Stromal cell of bone marrow (primary cell): ENCODE measurements around the gene SLC6A9.

ENCODE experiments used
- DNase-seq: peaks from one replicate; pipeline ENCODE4 v3.0.0-alpha.2; 2012; ENCODE audit warnings: low read depth

SLC6A9 gene

DNA sequence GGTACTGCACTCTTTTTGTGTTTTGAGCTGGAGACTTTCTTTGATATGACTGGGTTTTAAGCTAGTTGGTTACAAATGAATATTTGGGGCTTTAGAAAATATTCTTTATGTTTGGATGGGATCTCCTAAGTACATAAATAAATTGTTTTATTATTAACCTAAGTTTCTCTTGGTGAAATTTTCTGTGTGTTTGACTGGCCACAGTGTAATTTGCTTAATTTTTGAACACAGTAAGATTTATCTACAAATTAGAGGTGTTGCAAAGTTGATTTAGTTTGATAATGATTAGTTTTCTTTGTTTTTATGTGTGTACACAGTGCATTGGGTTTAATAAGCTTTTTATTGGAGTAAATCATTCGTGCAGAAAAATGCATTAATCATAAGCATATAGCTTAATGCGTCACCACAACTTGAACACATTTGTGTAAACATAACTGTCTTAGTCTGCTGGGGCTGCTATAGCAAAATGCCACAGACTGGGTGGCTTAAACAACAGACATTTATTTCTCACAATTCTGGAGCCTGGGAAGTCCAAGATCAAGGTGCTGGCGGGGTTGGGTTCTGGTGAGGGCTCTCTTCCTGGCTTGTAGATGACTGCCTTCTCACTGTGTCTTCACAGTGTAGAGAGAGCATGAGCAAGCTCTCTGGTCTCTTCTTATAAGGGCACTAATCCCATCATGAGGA, 17.4 kb upstream of the SLC6A9 start:
- DNase-seq: no peak

DNA sequence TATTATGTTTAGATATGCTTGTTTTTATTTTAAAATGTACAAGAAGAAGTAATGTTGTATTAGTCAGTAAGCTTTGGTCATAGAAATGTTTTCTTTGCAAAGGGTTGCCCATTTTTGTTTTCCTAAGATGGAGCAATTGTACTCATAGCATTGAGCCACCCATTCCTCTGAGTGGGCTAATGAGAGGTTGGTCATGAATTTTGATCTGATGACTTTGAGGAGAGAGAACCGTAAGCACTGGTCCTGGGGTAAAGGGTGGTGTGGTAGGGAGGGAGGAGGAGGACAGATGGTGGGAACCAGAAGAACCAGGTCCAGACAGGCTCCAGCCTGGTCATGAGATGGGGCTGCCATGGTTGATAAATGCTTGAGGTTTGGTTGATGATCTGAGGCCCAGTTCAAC, 15.9 kb upstream of the SLC6A9 start:
- DNase-seq: no peak

DNA sequence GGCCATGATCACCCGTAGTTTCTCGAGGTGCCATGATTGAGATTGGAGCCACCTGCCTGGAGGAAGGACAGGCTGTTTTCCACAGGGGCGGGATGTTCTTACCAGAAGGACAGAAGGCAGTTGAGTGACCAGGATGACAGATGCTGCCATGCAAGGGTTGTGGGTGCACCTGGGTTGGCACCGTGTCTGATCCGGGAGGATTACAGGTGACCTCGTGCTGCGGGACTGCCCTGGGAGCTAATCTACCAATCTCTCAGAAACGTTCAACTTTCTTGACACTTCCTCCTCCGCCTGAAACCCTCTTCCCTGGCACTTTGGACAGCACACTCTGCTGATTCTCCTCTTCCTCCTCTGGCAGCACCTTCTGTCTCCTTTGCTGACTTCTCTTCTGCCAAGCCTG, 13.8 kb upstream of the SLC6A9 start:
- DNase-seq: no peak

DNA sequence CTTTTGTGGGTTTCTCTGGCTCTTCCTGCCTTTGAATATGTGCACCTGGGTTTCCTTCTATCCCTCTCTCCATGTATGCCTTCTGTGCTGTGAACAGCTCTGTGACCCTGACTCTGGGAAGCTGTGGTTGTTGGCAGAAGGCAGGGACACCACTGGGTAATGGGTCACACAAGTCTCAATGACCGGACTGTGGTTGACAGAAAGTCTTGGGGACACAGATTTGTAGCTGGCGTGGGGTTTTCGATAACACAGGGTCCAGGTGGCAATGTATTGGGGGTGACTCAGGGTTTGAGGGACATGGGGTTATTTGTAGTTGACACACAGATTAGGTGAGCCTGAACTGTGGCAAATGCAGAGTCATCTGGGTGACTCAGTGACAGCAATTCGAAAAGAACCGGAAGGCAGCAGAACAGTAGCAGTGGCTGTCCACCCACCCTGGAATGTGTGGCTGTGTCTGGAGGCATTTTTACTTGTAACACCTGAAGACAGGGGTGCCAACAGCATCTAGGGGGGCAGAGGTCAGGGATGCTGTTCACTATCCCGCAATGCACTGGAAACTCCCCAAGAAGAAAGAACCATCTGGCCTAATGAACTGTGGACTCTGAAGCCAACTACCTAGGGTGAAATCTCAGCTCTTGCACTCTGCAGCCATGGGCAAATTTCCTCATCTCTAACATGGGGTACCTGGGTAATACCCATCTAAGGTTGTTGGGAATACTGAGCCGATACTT, 13.0 kb upstream of the SLC6A9 start:
- no peak for DNase-seq

DNA sequence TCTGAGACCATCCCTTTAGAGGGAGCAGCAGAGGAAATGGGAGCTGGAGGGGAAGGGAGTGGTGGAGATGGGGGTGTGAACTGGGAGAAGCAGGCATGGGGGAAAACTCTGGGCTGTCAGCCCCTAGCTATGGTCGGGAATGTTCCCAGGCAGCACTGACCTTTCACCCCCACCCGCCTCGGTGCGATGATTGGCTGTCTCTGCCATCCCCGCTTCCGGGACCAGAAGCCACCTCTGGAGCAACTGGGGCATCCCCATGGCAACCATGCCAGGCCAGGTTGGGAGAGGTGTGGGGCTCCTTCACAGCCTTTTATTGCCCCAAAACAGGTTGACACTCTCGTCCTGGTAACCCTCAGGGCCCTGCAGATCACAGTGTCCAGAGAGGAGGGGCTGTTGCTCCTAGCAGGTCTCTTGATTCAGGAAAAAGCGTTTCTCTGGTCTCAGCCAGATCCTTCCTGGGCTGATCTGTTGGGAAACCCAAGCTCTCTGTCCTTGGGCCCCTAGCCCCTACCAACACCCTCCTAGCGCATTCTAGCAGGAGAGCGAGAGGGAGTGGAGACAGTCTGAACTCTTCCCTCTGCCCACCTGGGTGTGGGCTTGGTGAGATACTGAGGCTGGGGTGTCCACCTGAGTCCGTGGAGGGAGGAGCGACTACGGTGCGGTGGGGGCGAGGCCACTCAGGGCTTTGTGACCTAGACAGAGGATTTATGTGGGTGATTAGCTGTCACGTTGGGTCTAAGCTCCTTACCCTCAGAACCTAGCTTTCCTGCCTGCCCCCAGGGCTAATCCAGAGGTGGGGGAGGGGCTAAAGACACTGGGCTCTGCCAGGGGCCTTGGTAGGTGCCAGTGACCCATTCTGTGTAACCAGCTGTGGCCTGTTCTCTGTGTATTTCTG, 12.2 kb upstream of the SLC6A9 start:
- DNase-seq: no peak

DNA sequence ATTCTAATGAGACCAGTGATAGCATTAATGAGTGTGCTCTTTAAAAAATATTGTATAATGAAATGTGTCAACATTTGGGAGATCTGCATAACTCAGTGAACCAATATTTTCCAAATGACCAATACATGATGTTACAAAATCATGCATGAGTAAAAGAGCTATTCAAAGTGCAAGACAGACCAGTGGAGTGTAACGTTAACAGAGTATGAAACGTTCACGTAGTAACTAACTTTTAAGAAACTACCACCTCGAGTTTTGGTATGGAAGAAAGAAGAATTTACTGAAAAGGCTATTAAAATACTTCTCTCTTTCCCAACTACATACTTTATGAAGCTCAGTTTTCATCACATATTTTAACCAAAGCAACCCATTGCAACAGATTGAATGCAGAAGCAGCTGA, 9.6 kb upstream of the SLC6A9 start:
- DNase-seq: no peak

DNA sequence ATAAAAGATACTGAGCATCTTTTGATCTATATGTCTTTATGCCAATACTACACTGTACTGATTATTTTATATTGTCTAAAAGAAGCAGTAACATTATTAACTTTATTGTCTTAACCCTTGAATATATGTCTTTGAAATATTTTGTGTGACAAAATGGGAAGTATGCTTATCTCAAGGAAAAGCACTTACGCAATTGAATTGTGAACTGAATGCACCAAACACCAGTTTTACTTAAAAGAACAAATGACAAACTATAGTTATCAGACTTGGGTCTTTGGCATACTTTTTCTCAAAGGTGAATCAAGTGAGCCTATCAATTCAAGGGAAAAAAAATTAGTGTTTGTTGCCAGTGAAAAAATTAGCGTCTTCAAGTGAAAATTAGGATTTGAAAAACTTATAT, 9.2 kb upstream of the SLC6A9 start:
- DNase-seq: no peak

DNA sequence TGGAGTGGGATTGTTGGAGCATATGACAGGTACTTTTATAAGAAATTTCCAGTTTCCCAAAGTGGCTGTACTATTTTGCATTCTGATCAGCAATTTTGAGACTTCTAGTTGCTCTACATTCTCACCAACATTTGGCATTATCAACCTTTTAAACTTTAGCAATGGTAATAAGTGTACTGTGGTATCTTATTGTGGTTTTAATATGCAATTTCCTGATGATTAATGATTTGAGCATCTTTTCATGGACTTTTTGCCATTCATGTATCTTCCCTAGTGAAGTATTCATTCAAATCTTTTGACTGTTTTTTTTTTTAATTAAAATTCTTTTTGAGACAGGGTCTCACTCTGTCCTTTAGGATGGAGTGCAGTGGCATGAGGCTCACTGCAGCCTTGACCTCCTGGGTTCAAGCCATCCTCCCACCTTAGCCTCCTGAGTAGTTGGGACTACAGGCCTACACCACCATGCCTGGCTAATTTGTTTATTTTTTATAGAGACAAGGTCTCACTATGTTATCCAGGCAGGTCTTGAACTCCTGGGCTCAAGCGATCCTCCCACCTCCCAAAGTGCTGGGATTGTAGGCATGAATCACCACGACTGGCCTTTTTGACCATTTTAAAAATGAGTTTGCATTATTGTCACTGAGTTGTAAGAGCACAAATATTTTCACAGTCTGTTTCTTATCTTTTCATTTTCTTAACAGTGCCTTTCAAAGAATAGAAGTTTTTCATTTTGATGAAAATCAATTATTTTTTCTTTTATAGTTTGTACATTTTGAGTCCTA, 7.8 kb upstream of the SLC6A9 start:
- DNase-seq: no peak

DNA sequence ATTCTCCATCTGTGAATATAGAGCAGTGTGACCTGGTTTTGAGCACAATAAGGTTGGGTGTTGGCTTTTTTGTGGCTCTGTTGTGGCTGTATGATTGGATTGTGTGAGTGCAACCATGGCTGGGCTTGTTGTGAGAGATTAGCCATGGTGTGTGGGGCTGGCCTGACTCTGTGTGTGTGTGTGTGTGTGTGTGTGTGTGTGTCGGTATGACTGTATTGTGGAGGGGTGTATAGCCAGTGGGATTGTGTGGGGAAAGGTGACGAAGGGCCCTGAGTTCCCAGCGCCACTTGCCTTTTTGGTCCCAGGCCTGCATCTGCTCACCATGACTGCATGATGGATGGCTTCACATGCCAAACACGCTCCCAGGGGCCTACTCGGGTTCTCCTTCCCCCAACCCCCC, 5.9 kb upstream of the SLC6A9 start:
- DNase-seq: no peak

DNA sequence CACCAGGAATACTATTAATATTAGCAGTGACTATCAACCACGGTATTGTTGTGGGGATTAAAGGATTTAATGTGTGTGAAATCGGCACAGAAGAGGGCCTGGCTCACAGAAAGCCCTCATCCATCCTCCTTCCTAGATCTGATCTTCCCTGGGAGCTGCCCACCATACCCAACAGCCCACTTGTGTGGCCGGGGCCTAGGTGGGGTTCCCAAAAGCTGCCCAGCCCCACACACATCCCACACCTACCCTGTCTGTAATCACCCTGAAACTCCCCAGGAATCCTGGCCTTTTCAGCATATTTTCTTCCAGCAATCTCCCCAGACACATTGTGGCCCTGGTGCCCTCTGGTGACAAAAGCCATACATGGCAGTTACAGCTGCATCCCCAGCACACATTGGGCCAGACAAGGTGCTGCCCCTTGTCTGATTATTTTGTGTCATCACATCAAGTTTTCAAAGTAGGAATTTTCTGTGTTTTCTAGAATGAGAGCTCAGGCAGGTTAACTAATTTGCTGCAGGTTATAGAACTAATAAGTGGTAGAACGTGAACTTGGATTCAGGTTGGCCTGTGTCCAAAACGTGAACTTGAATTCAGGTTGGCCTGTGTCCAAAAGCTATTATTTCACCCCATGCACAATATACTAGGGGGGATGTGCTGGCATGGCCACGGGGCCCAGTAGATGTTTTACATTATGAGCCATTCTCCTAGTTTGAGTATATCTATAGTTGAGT, 5.3 kb upstream of the SLC6A9 start:
- no peak for DNase-seq

DNA sequence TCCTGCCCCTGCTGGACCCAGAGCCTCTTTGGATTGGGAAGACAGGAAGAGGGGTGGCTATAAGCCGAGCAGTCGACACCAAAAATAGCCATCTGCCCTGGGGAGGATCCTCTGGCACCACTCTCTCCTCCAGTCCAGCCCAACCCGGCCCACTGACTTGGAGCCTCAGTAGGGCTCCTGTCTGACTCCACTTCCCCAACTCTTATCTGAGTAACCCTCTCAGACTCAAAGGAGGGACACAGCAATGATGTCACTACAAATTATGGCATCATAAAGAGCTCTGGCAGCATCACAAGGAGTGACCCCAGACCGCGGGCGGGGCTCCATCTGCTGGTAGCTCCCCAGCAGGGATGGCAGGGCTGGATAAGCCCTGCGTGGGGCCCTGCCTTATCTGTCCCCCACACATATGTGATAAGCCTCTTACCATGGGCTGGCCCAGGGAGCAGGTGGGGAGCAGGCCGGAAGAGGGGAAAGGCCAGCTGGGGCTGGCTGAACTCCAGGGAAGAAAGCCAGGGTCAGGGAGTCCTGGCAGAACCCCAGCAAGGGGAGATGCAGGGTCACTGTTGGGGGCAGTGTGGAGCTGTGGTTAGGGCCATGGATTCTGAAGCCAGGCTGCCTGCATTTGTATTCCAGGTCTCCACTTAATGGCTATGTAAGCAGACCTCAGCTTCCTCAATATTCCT, 4.6 kb upstream of the SLC6A9 start:
- DNase-seq: no peak

DNA sequence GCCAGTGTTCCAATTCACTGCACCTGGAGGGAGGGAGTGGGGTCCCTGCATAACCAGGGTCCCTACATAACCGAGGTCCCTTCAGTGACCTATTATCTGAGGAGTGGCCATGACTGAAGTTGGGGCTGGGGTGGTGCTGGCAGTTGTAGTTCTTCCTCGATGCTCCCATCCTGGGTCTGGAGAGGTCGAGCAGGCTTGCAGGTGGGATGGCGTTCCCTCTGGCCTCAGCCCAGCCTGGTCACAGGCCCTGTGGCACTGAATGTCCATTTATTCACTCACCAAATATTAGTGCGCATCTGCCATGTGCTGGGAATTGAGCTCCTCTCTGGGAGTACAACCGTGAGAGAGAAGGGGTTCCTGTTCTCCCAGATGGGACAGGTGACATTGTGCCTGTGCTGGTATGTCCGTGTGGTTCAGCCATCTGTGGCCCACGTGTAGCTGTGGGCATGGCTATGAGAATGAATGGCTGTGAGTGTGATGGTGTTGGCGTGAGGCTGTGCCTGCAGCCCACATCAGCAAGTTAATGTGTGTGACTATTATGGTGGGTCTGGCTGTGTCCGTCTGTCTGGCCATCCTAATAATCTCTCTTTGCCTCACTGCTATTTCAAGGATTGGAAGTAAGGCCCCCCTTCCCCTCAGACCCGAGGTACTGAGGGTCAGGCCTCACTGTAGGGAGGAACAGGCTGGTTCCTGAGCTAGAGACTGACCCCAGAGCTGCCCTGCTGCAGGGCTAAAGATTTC, 3.9 kb upstream of the SLC6A9 start:
- no peak for DNase-seq

DNA sequence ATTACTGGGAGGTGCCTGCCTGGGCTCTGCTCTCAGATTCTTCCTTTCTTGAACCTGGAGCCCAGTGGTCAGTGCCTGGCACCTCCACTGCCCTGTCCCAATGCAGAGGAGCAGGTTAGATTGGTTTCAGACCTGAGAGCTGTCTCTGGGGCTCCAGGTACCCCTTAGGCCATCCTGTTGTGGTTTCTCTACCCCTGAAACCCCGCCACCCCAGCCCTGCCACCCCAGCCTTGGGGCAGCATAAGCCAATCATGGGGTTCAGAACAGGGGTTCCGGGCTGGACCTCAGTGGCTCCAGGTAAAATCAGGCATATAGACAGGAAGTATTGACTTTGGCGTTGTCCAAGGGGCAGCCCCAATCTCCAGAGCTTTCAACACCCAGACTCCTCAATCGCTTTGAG, 3.2 kb upstream of the SLC6A9 start:
- no peak for DNase-seq

DNA sequence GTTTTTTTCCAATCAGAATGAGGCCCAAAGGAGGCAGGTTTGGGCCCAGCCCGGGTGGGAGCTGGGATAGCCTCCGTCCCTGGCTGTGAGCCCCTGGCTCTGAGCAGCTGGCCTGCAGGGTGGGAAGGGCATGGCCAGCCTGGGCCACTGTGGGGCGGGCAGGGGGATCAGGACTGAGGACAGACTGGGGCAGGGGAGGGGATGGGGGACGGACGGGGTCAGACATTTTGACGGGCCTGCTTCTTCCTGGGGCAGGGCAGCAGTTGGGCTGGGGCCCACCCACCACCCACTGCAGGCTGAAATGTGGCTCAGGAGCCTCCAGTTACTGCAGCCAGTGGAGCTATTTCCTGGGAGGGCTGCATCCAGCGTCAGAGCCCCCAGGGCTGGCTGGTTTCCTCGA, 2.5 kb upstream of the SLC6A9 start:
- DNase-seq: no peak

DNA sequence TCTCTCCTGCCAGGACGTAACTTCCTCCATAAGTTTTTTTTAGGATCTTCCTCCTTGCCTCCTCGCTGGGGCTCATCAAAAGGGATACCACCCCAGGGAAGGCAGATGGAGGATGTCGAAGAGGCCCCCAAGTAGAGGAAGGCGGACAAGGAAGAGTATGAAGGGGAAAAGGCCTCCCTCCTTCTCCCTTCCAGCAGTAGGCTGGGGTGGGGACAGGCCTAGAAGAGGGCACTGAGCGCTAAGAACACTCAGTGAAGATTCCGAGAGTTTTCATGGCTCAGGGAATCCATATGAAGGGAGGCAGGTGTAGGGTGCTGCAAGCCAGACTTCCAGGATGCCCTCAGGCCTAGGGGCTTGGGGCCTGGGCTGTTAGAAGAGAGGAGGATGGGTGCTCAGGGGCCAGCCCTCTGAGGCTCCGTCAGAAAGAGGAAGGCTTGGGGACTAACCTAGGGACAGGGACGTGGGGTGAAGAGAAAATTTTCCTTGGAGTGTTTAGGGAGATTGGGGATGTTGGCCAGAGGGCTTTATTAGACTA, 1.8 kb upstream of the SLC6A9 start:
- DNase-seq: no peak

DNA sequence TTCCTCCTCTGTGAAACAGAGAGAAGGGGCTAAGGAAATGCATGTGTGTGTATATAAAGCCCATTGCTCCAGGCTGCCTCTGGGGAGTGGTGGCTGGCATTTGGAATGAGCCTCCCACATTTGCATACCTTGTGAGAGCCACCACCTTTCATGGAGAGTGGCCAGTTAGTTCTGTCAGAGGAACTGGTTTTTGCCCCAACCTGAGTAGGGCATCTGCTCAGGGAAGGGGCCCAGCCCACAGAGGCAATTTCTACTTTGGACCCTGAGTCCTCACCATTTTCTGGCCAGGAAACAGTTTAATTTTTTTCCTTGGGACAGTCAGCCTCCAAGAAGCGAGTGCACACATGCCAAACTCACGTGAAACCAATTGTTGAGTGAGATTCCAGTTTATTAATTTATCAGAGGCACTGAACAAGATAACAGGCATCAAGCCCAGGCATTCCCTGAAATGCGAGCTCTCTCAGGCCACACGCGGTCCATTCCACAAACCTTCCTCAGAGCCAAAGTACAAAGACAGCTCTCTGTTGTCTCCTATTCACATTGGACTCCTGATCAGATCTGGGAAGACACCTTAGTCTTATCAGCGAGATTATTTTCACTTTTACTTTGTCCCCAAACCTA, 1.0 kb upstream of the SLC6A9 start:
- no peak for DNase-seq

DNA sequence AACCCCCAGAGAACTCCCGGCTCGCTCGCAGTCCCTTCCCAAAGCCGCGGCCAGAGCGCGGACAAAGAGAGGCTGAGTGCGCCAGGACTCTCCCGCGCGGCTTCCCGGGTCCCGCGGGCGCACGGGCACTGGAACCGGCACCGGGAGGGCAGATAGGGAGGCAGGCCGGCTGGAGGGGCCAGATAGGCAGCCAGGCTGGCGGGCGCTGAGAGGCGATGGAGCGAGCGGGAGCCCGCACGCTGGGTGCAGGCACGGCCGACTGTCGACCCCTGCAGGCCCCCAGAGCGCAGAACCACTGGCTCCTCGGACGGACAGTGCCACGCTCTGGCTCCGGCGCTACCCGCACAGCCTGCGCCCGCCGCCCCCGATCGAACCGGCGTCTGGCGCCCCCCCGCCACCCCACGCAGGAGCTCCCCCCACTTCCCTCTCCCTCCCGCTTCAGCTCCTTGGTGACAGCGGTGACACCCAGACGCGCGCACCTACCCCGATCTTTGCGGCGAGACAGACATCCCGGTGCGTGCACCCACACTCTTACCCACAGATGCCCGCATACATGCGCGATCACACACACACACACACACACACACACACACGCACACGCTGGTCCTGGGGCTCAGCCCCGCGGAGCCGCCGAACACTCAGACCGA, 534 bp downstream of the SLC6A9 start:
- DNase-seq: no peak

DNA sequence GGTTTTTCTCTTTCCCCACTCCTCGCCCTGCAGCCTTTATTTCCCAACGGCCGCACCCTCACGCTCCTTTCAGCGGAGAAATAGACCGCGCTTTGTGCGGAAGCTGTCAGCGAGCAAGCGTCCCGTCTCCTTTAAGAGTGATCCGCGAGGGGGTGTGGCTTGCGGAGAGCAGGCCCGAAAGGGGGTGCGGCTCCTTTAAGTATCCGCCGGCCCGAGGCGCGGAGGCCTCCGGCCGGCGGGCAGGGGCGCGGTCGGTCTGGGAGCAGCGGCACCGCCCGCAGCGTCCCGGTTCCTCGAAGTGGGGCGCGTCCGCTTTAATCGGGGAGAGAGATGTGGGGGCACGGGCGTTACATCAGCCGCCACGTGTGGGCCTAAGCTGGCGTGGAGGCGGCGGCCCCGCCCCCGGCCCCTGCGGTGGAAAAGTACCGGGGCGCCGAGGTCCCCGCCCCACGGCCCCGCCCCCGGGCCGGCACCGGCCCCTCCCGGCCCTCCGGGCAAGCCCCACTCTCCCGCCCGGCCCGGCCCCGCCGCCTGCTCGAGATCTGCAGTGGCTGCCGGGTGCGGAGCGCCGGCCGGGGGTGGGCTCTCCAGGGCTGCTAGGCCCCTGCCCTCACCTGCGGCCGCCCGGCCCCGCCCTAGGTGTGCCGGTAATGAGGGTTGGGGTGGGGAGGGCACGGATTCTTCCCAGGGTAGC, 1.2 kb downstream of the SLC6A9 start:
- peak; percentile 79 for DNase-seq
